ENCODE results near the gene DENND1A. TPM values are rescaled to one million over a fixed set of nuclear protein-coding genes. Genes with fewer than 3 reads are reported as not detected.

DENND1A gene
- total and polyA plus RNA-seq, 2 of the 13 experiments (the other 11 are each of a cell fraction or from before 2014, with no cell fraction given): 14.8 to 30.1 TPM

- no peak overlapping the region for H3K4me2 ChIP-seq (ENCODE audit: low read depth, low read length)
- H3K36me3 ChIP-seq (replicated peaks in 1 of 2; ENCODE audit: control insufficient read depth in 1 of 2, insufficient read depth in 2 of 2, low read length in 2 of 2): no peaks in the 10 kb centered on the region
- H4K20me1 ChIP-seq (ENCODE audit: insufficient read depth, low read length): no peaks in the 10 kb centered on the region
- no peak overlapping the region for H3K9ac ChIP-seq (ENCODE audit: insufficient read depth, low read depth, low read length)
- H3K27ac ChIP-seq (ENCODE audit: extremely low read length, insufficient read depth, low read length): no peak overlapping the region
- H3K4me3 ChIP-seq (replicated peaks in 1 of 3; ENCODE audit: insufficient read depth in 1 of 3, low read depth in 2 of 3, low read length in 3 of 3): no peak overlapping the region
- no peak for DNase-seq (ENCODE audit: low spot score)
- no peak for FAIRE-seq
- H2AFZ ChIP-seq (ENCODE audit: low read length): no peak overlapping the region
- CTCF ChIA-PET (ENCODE audit: low intra/inter-chr PET ratio, low total read pairs): interaction anchor here (4.0 kb wide), 1 partner anchor 32 kb away, joined by 35 read pairs; no protein-coding TSS in a partner anchor
- in situ Hi-C loops (cut with HindIII; ENCODE audit: extremely low pct_ligation_motif_present, low pct_unique_long_range_greater_than_20kb) (loop anchor here (5.0 kb wide), 2 partner anchors 34 to 271 kb away; no protein-coding TSS in a partner anchor), intact Hi-C loops (cut with micrococcal nuclease; ENCODE audit: unreplicated experiment) (no loop called here)
- POLR2A ChIA-PET: no interaction called here
- no peaks in the 10 kb centered on the region for H3K9me3 ChIP-seq (ENCODE audit: low read length)
- H3K79me2 ChIP-seq (ENCODE audit: insufficient read depth, low read length): no peaks in the 10 kb centered on the region
- no peak for TF ChIP-seq KDM4B (CRISPR knock-in tag; IDR thresholded peaks at IDR 0.05)
- no peak for TF ChIP-seq NCOA1 (CRISPR knock-in tag; IDR thresholded peaks at IDR 0.05)
- no peak for TF ChIP-seq FOXK1 (CRISPR knock-in tag; IDR thresholded peaks at IDR 0.05; ENCODE audit: borderline replicate concordance, low read depth)
- no peak for TF ChIP-seq FOXJ3 (CRISPR knock-in tag; IDR thresholded peaks at IDR 0.05; ENCODE audit: borderline replicate concordance)
- peaks cover 58% of the 10 kb centered on the region for H3K4me1 ChIP-seq (ENCODE audit: insufficient read depth, low read length)
- no TSS peak for BruUV-seq (replicated peaks)
- peaks cover 0 to 39% of the 10 kb centered on the region in 2 experiments; a peak in 4 of 5 replicates for H3K27me3 ChIP-seq (ENCODE audit: control insufficient read depth in 1 of 2, insufficient read depth in 2 of 2, low read length in 2 of 2)
- 43% methylated on average over 1 of the region's 4 CpGs for WGBS (ENCODE audit: low lambda C conversion rate)
- no peak for ATAC-seq
These were observed 576.9 kb downstream of the DENND1A start for GRCh38 chr9:123353041-123353440.

- Histone ChIP-seq H3K79me2 (ENCODE audit: insufficient read depth, low read length) (no peaks in the 10 kb centered on the region), H3K4me3 (replicated peaks in 1 of 3; ENCODE audit: insufficient read depth in 1 of 3, low read depth in 2 of 3, low read length in 3 of 3) (no peak overlapping the region), H2AFZ (ENCODE audit: low read length) (no peak overlapping the region), H3K9me3 (ENCODE audit: low read length) (no peaks in the 10 kb centered on the region), H3K27me3 (ENCODE audit: control insufficient read depth in 1 of 2, insufficient read depth in 2 of 2, low read length in 2 of 2) (peaks cover 0 to 31% of the 10 kb centered on the region in 2 experiments; a peak in 4 of 5 replicates), H3K36me3 (replicated peaks in 1 of 2; ENCODE audit: control insufficient read depth in 1 of 2, insufficient read depth in 2 of 2, low read length in 2 of 2) (no peaks in the 10 kb centered on the region), H3K4me1 (ENCODE audit: insufficient read depth, low read length) (peaks cover 49% of the 10 kb centered on the region), H4K20me1 (ENCODE audit: insufficient read depth, low read length) (no peaks in the 10 kb centered on the region), H3K9ac (ENCODE audit: insufficient read depth, low read depth, low read length) (no peak overlapping the region), H3K27ac (ENCODE audit: extremely low read length, insufficient read depth, low read length) (no peak overlapping the region), H3K4me2 (ENCODE audit: low read depth, low read length) (no peak overlapping the region)
- TF ChIP-seq ZNF646 (CRISPR knock-in tag; IDR thresholded peaks at IDR 0.05): no peak
- TF ChIP-seq ZNF879 (CRISPR knock-in tag; IDR thresholded peaks at IDR 0.05): no peak
- POLR2A ChIA-PET: interaction anchor here (1.1 kb wide), 1 partner anchor 255 kb away, joined by 4 read pairs; no protein-coding TSS in a partner anchor
- intact Hi-C loops (cut with micrococcal nuclease; ENCODE audit: unreplicated experiment) (loop anchor here (1.0 kb wide), 1 partner anchor 269 kb away; no protein-coding TSS in a partner anchor), in situ Hi-C loops (cut with HindIII; ENCODE audit: extremely low pct_ligation_motif_present, low pct_unique_long_range_greater_than_20kb) (loop anchor here (5.0 kb wide), 2 partner anchors 37 to 268 kb away; no protein-coding TSS in a partner anchor)
- 10% methylated on average over 8 of the region's 8 CpGs for WGBS (ENCODE audit: low lambda C conversion rate)
- ATAC-seq: no peak
- DNase-seq (ENCODE audit: low spot score): no peak
- BruUV-seq (replicated peaks): no TSS peak
- FAIRE-seq: no peak
- CTCF ChIA-PET (ENCODE audit: low intra/inter-chr PET ratio, low total read pairs): interaction anchor here (1.6 to 2.7 kb wide), 2 partner anchors 248 to 269 kb away, joined by 4 to 27 read pairs; no protein-coding TSS in a partner anchor
These were observed 579.2 kb downstream of the DENND1A start for GRCh38 chr9:123350590-123351310.
